GM23338 (cell line): Measurements from ENCODE around the gene PIKFYVE. TPM values are rescaled to one million over a fixed set of nuclear protein-coding genes. Genes with fewer than 3 reads are reported as not detected.

ENCODE experiments used
- ATAC-seq: fragments of 200-7000 bp; cut with Tn5 transposase; 3 replicates; pipeline ENCODE4 v1.9.1; 2020
- DNase-seq: peaks from one replicate; pipeline ENCODE4 v3.0.0-alpha.2; 2015; ENCODE audit warnings: low spot score
- H2AFZ ChIP-seq: fragments of 200-600 bp; sonication (generic); 2 replicates; pipeline ENCODE4 v1.8.0; 2016; ENCODE audit warnings: antibody characterized with exemption, mild to moderate bottlenecking, moderate library complexity
- H3F3A ChIP-seq: fragments of 200-600 bp; sonication (generic); replicated peaks from 2 replicates; pipeline ENCODE4 v1.8.0; 2017; ENCODE audit warnings: antibody characterized with exemption, mixed run types, low read depth
- H3K27ac ChIP-seq: fragments of 200-600 bp; sonication (generic); 2 replicates; pipeline ENCODE4 v1.6.1; 2016; ENCODE audit warnings: low read depth
- H3K27me3 ChIP-seq: fragments of 200-600 bp; sonication (generic); 2 replicates; pipeline ENCODE4 v1.8.0; 2016; ENCODE audit warnings: mild to moderate bottlenecking, mixed run types, moderate library complexity; ENCODE audit not compliant: insufficient read depth
- H3K36me3 ChIP-seq: fragments of 200-600 bp; sonication (generic); 2 replicates; pipeline ENCODE4 v1.8.0; 2016; ENCODE audit warnings: mild to moderate bottlenecking; ENCODE audit not compliant: insufficient read depth
- H3K4me1 ChIP-seq: fragments of 200-600 bp; sonication (generic); 2 replicates; pipeline ENCODE4 v1.8.0; 2016; ENCODE audit warnings: mild to moderate bottlenecking, moderate library complexity; ENCODE audit not compliant: insufficient read depth
- H3K4me2 ChIP-seq: fragments of 200-600 bp; sonication (generic); 2 replicates; pipeline ENCODE4 v1.7.1; 2017; ENCODE audit warnings: mixed run types
- H3K4me3 ChIP-seq: fragments of 200-600 bp; sonication (generic); 2 replicates; pipeline ENCODE4 v1.6.1; 2016; ENCODE audit warnings: mixed run types
- H3K79me2 ChIP-seq: fragments of 200-600 bp; sonication (generic); replicated peaks from 2 replicates; pipeline ENCODE4 v1.8.0; 2017; ENCODE audit warnings: mild to moderate bottlenecking; ENCODE audit not compliant: insufficient read depth
- H3K9me2 ChIP-seq: fragments of 200-600 bp; sonication (generic); 2 replicates; pipeline ENCODE4 v1.8.0; 2017; ENCODE audit not compliant: insufficient read depth
- H4K20me1 ChIP-seq: fragments of 200-600 bp; sonication (generic); replicated peaks from 2 replicates; pipeline ENCODE4 v1.8.0; 2017; ENCODE audit warnings: mild to moderate bottlenecking; ENCODE audit not compliant: insufficient read depth
- H3K27ac Mint-ChIP-seq: 2 replicates; pipeline ENCODE4 v1.8.0; 2020; ENCODE audit warnings: inconsistent platforms, mild to moderate bottlenecking, moderate library complexity, mixed read lengths
- H3K27me3 Mint-ChIP-seq: 3 replicates; pipeline ENCODE4 v1.8.0; 2022; ENCODE audit warnings: low read depth, mild to moderate bottlenecking, moderate library complexity, mixed read lengths, inconsistent platforms; ENCODE audit not compliant: insufficient read depth, poor library complexity
- H3K36me3 Mint-ChIP-seq: 3 replicates; pipeline ENCODE4 v1.8.0; 2021; ENCODE audit warnings: low read depth, mild to moderate bottlenecking, inconsistent platforms, moderate library complexity, mixed read lengths
- H3K4me1 Mint-ChIP-seq: 3 replicates; pipeline ENCODE4 v1.8.0; 2020; ENCODE audit warnings: mild to moderate bottlenecking, inconsistent platforms, mixed read lengths
- H3K4me3 Mint-ChIP-seq: 3 replicates; pipeline ENCODE4 v1.8.0; 2021; ENCODE audit warnings: moderate library complexity, mild to moderate bottlenecking, inconsistent platforms, mixed read lengths
- H3K9me3 Mint-ChIP-seq: 3 replicates; pipeline ENCODE4 v1.8.0; 2020; ENCODE audit warnings: moderate library complexity, mild to moderate bottlenecking, inconsistent platforms, mixed read lengths
- CREB1 ChIP-seq: fragments of 250-450 bp; sonication (Bioruptor Pico); IDR thresholded peaks from 2 replicates; pipeline ENCODE4 v1.5.0; 2020; ENCODE audit warnings: low read depth, mild to moderate bottlenecking, moderate library complexity
- CTCF ChIP-seq, 2 experiments: fragments of 200-600 bp in 1 of 2; sonication (generic) in 1 of 2; conservative IDR thresholded peaks; 2 replicates each; pipeline versions ENCODE4 v1.5.1 to v1.6.1; 2016 to 2017; ENCODE audit warnings: antibody characterized with exemption in 2 of 2, low read depth in 2 of 2, mild to moderate bottlenecking in 2 of 2, moderate library complexity in 1 of 2
- ETS1 ChIP-seq: IDR thresholded peaks from 2 replicates; pipeline ENCODE4 v1.6.1; 2016; ENCODE audit warnings: antibody characterized with exemption
- EZH2 ChIP-seq: fragments of 200-600 bp; sonication (generic); IDR thresholded peaks from one replicate; pipeline ENCODE4 v1.8.0; 2017; ENCODE audit warnings: antibody characterized with exemption, mild to moderate bottlenecking, low read depth; ENCODE audit not compliant: unreplicated experiment
- EZH2phosphoT487 ChIP-seq: fragments of 200-600 bp; sonication (generic); IDR thresholded peaks from one replicate; pipeline ENCODE4 v1.8.1; 2018; ENCODE audit warnings: antibody characterized with exemption; ENCODE audit not compliant: unreplicated experiment
- JUNB ChIP-seq: IDR thresholded peaks from one replicate; pipeline ENCODE4 v1.6.1; 2016; ENCODE audit warnings: antibody characterized with exemption; ENCODE audit not compliant: unreplicated experiment
- NANOG ChIP-seq: IDR thresholded peaks from 2 replicates; pipeline ENCODE4 v1.6.1; 2016; ENCODE audit warnings: antibody characterized with exemption, borderline replicate concordance
- POLR2AphosphoS5 ChIP-seq: IDR thresholded peaks from 2 replicates; pipeline ENCODE4 v1.6.1; 2016; ENCODE audit warnings: antibody characterized with exemption, low read depth
- REST ChIP-seq: IDR thresholded peaks from one replicate; pipeline ENCODE4 v1.6.1; 2018; ENCODE audit warnings: antibody characterized with exemption; ENCODE audit not compliant: unreplicated experiment
- STAT1 ChIP-seq: IDR thresholded peaks from one replicate; pipeline ENCODE4 v1.6.1; 2016; ENCODE audit warnings: antibody characterized with exemption; ENCODE audit not compliant: unreplicated experiment
- ZNF114 ChIP-seq: fragments of 250-450 bp; sonication (Bioruptor Pico); IDR thresholded peaks from 2 replicates; pipeline ENCODE4 v1.5.0; 2020; ENCODE audit warnings: mild to moderate bottlenecking, moderate library complexity
- ZNF331 ChIP-seq: fragments of 250-450 bp; sonication (Bioruptor Pico); IDR thresholded peaks from 2 replicates; pipeline ENCODE4 v1.5.0; 2020; ENCODE audit warnings: low read depth, mild to moderate bottlenecking, moderate library complexity
- ZNF462 ChIP-seq: fragments of 250-450 bp; sonication (Bioruptor Pico); IDR thresholded peaks from 2 replicates; pipeline ENCODE4 v1.5.0; 2020; ENCODE audit warnings: mild to moderate bottlenecking, moderate library complexity
- polyA plus RNA-seq: library from polyadenylated mRNA; unstranded; fragments of >200 nt; fragmentation: Nextera tagmentation; extraction: Ambion mirVana; gene quantifications from 2 replicates; pipeline ENCODE4 v1.2.1, GENCODE V29; 2016
- total RNA-seq: library from RNA; depleted of rRNA; stranded (reverse); fragments of >200 nt; shearing (Covaris generic); gene quantifications from 2 replicates; pipeline ENCODE4 v1.2.3, GENCODE V29; 2014

PIKFYVE gene
- total and polyA plus RNA-seq, 2 experiments from 2014 or later, result 15.1 to 48.0 TPM

GRCh38 chr2:208280234-208280633 lies 14.2 kb downstream of the PIKFYVE start:
- Mint-ChIP-seq H3K4me1 (no peaks in the 10 kb centered on the region), H3K36me3 (peaks cover 71% of the 10 kb centered on the region), H3K4me3 (no peak overlapping the region)

More at GRCh38 chr2:208280234-208280633, 14.2 kb downstream of the PIKFYVE start:
- Histone ChIP-seq H3K27me3 (no peaks in the 10 kb centered on the region), H3F3A (no peaks in the 10 kb centered on the region), H4K20me1 (peaks cover 19% of the 10 kb centered on the region), H3K36me3 (peaks cover 63% of the 10 kb centered on the region), H3K4me2 (no peak overlapping the region), H3K9me2 (no peaks in the 10 kb centered on the region), H3K4me1 (no peaks in the 10 kb centered on the region), H2AFZ (no peak overlapping the region), H3K4me3 (no peak overlapping the region), H3K79me2 (peaks cover 43% of the 10 kb centered on the region), H3K27ac (peak overlapping the region; percentile 51; the same call in 1 of the 2 replicates)
- H3K27ac Mint-ChIP-seq, result no peak overlapping the region
- ATAC-seq (no peak), DNase-seq (no peak)
- no peaks in the 10 kb centered on the region for H3K27me3 Mint-ChIP-seq
- no peaks in the 10 kb centered on the region for H3K9me3 Mint-ChIP-seq
- no peak for TF ChIP-seq ZNF114 (CRISPR knock-in tag)
- no peak for TF ChIP-seq REST
- no peak for TF ChIP-seq CTCF (conservative IDR thresholded peaks at IDR 0.05; ENCODE audit: low read depth in 2 of 2)
- TF ChIP-seq POLR2AphosphoS5, result no peak
- no peak for TF ChIP-seq EZH2
- no peak for TF ChIP-seq CREB1 (CRISPR knock-in tag)
- TF ChIP-seq STAT1, result no peak
- no peak for TF ChIP-seq JUNB
- no peak for TF ChIP-seq EZH2phosphoT487
- TF ChIP-seq NANOG, result no peak
- TF ChIP-seq ZNF331 (CRISPR knock-in tag), result no peak
- no peak for TF ChIP-seq ETS1
- no peak for TF ChIP-seq ZNF462 (CRISPR knock-in tag)
